Measurements from ENCODE around the gene UQCRQ. TPM values are rescaled to one million over a fixed set of nuclear protein-coding genes. Genes with fewer than 3 reads are reported as not detected.

UQCRQ gene
- total and polyA plus RNA-seq, 2 of the 13 experiments (the other 11 are each of a cell fraction or from before 2014, with no cell fraction given) = 257 to 575 TPM

DNA sequence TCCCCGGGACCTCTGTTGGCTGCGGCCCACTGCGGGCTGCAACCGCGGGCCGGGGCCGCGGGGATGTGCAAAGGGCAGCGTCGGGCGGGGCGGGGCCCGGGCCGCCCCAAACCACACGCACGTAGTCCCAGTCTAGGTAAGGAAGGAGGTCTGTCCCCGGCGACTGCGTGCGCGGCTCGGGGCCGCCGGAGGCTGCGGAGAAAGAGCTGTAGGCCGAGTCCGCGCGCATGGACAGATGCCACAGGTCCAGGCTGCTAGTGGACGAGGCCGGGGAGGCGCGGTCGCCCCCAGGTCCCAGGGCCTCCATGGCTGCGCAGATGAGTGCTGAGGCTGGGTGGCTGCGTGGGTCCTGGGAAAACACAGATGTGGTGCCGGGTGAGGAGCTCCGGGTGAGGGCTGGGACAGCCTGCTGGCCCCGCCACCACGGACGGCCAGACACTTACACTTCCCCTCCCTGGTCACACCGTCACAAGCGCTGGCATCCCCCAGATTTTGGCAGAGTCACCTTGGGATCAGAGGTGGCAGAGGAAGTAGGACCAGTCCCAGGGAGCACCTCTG is 40.5 kb upstream of the UQCRQ start:
- ChIA-PET CTCF (ENCODE audit: low intra/inter-chr PET ratio, low total read pairs) (no interaction called here), POLR2A (interaction anchor here (1.2 to 5.6 kb wide), 2 partner anchors 17 to 58 kb away, joined by 3 to 55 read pairs; no protein-coding TSS in a partner anchor)
- DNase-seq (ENCODE audit: low spot score) (no peak), ATAC-seq (no peak), FAIRE-seq (no peak)
- intact Hi-C loops (cut with micrococcal nuclease; ENCODE audit: unreplicated experiment) (no loop called here), in situ Hi-C loops (cut with HindIII; ENCODE audit: extremely low pct_ligation_motif_present, low pct_unique_long_range_greater_than_20kb) (no loop called here)
- whole genome bisulfite sequencing (ENCODE audit: low lambda C conversion rate) = 97% methylated on average over 38 of the region's 43 CpGs
- no peak overlapping the region for H3K4me2 ChIP-seq (ENCODE audit: low read depth, low read length)
- H3K9ac ChIP-seq (ENCODE audit: insufficient read depth, low read depth, low read length) = no peak overlapping the region
- no peaks in the 10 kb centered on the region for H4K20me1 ChIP-seq (ENCODE audit: insufficient read depth, low read length)
- H3K9me3 ChIP-seq (ENCODE audit: low read length) = no peaks in the 10 kb centered on the region
- no peak overlapping the region for H3K27ac ChIP-seq (ENCODE audit: extremely low read length, insufficient read depth, low read length)
- no peak overlapping the region for H2AFZ ChIP-seq (ENCODE audit: low read length)
- H3K36me3 ChIP-seq (replicated peaks in 1 of 2; ENCODE audit: control insufficient read depth in 1 of 2, insufficient read depth in 2 of 2, low read length in 2 of 2) = peaks cover 7 to 30% of the 10 kb centered on the region in 2 experiments; a peak in 4 of 5 replicates
- no peak for TF ChIP-seq ZNF17 (CRISPR knock-in tag; IDR thresholded peaks at IDR 0.05)
- TF ChIP-seq ZNF850 (CRISPR knock-in tag; conservative IDR thresholded peaks at IDR 0.05) = no peak
- TF ChIP-seq ZNF577 (CRISPR knock-in tag; IDR thresholded peaks at IDR 0.05; ENCODE audit: borderline replicate concordance, low read depth) = no peak
- TF ChIP-seq, protein P1, sequence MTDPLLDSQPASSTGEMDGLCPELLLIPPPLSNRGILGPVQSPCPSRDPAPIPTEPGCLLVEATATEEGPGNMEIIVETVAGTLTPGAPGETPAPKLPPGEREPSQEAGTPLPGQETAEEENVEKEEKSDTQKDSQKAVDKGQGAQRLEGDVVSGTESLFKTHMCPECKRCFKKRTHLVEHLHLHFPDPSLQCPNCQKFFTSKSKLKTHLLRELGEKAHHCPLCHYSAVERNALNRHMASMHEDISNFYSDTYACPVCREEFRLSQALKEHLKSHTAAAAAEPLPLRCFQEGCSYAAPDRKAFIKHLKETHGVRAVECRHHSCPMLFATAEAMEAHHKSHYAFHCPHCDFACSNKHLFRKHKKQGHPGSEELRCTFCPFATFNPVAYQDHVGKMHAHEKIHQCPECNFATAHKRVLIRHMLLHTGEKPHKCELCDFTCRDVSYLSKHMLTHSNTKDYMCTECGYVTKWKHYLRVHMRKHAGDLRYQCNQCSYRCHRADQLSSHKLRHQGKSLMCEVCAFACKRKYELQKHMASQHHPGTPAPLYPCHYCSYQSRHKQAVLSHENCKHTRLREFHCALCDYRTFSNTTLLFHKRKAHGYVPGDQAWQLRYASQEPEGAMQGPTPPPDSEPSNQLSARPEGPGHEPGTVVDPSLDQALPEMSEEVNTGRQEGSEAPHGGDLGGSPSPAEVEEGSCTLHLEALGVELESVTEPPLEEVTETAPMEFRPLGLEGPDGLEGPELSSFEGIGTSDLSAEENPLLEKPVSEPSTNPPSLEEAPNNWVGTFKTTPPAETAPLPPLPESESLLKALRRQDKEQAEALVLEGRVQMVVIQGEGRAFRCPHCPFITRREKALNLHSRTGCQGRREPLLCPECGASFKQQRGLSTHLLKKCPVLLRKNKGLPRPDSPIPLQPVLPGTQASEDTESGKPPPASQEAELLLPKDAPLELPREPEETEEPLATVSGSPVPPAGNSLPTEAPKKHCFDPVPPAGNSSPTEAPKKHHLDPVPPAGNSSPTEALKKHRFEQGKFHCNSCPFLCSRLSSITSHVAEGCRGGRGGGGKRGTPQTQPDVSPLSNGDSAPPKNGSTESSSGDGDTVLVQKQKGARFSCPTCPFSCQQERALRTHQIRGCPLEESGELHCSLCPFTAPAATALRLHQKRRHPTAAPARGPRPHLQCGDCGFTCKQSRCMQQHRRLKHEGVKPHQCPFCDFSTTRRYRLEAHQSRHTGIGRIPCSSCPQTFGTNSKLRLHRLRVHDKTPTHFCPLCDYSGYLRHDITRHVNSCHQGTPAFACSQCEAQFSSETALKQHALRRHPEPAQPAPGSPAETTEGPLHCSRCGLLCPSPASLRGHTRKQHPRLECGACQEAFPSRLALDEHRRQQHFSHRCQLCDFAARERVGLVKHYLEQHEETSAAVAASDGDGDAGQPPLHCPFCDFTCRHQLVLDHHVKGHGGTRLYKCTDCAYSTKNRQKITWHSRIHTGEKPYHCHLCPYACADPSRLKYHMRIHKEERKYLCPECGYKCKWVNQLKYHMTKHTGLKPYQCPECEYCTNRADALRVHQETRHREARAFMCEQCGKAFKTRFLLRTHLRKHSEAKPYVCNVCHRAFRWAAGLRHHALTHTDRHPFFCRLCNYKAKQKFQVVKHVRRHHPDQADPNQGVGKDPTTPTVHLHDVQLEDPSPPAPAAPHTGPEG (CRISPR knock-in tag; IDR thresholded peaks at IDR 0.05) = no peak
- no peak for TF ChIP-seq SMC3 (IDR thresholded peaks at IDR 0.05; ENCODE audit: low read length)
- TF ChIP-seq, protein P2, sequence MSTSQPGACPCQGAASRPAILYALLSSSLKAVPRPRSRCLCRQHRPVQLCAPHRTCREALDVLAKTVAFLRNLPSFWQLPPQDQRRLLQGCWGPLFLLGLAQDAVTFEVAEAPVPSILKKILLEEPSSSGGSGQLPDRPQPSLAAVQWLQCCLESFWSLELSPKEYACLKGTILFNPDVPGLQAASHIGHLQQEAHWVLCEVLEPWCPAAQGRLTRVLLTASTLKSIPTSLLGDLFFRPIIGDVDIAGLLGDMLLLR (CRISPR knock-in tag; IDR thresholded peaks at IDR 0.05) = no peak
- TF ChIP-seq, protein P3, sequence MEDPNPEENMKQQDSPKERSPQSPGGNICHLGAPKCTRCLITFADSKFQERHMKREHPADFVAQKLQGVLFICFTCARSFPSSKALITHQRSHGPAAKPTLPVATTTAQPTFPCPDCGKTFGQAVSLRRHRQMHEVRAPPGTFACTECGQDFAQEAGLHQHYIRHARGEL (CRISPR knock-in tag; IDR thresholded peaks at IDR 0.05) = no peak
- TF ChIP-seq ZNF552 (CRISPR knock-in tag; IDR thresholded peaks at IDR 0.05; ENCODE audit: borderline replicate concordance) = no peak
- peak; percentile 77 for TF ChIP-seq AGO2 (optimal IDR thresholded peaks at IDR 0.05; ENCODE audit: low read depth, low read length)
- no peak for TF ChIP-seq MBD4 (IDR thresholded peaks at IDR 0.05; ENCODE audit: borderline replicate concordance, low read length)
- peak; percentile 48; the same call in 1 of the 2 replicates for TF ChIP-seq RBFOX2 (IDR thresholded peaks at IDR 0.05; ENCODE audit: low read depth, low read length)
- TF ChIP-seq ZNF451 (CRISPR knock-in tag; IDR thresholded peaks at IDR 0.05) = no peak
- TF ChIP-seq, protein P4, sequence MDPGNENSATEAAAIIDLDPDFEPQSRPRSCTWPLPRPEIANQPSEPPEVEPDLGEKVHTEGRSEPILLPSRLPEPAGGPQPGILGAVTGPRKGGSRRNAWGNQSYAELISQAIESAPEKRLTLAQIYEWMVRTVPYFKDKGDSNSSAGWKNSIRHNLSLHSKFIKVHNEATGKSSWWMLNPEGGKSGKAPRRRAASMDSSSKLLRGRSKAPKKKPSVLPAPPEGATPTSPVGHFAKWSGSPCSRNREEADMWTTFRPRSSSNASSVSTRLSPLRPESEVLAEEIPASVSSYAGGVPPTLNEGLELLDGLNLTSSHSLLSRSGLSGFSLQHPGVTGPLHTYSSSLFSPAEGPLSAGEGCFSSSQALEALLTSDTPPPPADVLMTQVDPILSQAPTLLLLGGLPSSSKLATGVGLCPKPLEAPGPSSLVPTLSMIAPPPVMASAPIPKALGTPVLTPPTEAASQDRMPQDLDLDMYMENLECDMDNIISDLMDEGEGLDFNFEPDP (CRISPR knock-in tag; conservative IDR thresholded peaks at IDR 0.05) = no peak
- TF ChIP-seq ZNF598 (CRISPR knock-in tag; IDR thresholded peaks at IDR 0.05; ENCODE audit: borderline replicate concordance) = no peak
- TF ChIP-seq NCOA1 (CRISPR knock-in tag; IDR thresholded peaks at IDR 0.05) = no peak
- TF ChIP-seq PAWR (CRISPR knock-in tag; IDR thresholded peaks at IDR 0.05; ENCODE audit: borderline replicate concordance) = no peak
- peaks cover 48% of the 10 kb centered on the region for H3K4me1 ChIP-seq (ENCODE audit: insufficient read depth, low read length)
- H3K27me3 ChIP-seq (ENCODE audit: control insufficient read depth in 1 of 2, insufficient read depth in 2 of 2, low read length in 2 of 2) = no peaks in the 10 kb centered on the region
- peaks cover 37% of the 10 kb centered on the region for H3K79me2 ChIP-seq (ENCODE audit: insufficient read depth, low read length)
- no TSS peak for BruUV-seq (replicated peaks)
- H3K4me3 ChIP-seq (replicated peaks in 1 of 3; ENCODE audit: insufficient read depth in 1 of 3, low read depth in 2 of 3, low read length in 3 of 3) = no peak overlapping the region
